HG03432 (cell line): Measurements from ENCODE around the gene PPIL3.
"Not testable (repeated sequence)": the region's sequence is repeated elsewhere in the genome, so short reads cannot be mapped to it uniquely, and the experiment has no call there.

Experiments used
- ATAC-seq: cut with Tn5 transposase; IDR thresholded peaks from one replicate; pipeline ENCODE4 v1.9.1; 2021; ENCODE audit warnings: mild to moderate bottlenecking, moderate library complexity; ENCODE audit not compliant: unreplicated experiment

Gene PPIL3

DNA sequence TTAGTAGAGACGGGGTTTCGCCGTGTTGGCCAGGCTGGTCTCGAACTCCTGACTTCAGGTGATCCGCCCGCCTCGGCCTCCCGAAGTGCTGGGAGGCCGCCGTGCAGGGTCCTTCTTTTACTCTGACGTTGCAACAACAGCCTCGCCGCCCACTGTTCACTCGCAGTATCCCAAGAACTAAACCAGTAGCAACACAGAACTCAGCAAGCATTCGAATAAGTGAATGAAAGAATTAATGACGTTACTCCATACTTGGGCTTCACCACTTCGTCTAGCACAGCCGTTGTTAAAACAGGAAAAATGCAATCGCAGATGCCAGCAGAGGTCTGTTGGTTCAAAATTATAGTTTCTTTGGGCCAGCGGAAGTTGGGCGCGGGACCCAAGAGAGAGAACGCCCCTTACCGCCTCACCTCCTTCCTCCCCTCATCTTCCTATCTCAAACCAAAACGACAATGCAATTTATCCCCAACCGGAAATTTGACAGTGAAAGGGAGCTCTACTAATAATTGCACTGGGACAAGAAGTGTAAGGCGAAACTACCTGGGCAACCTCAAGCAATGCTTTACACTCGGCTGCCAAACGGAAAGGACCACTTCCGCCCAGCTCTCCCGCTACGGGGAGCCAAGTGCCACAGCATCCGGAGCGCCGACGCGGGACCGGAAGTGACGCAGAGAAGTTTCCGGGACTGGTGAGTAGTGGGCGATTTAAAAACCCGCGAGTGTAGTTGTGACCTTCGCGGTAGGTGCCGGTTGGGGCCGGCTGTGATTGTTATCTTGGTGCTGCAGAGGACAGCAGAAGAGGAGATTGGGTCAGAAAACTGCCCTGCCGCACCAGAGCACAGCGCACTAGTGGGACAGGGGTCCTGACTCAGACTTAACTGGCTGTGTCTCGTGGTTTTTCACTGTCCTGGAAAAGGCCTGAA, at the start of gene PPIL3, which contains the start of gene NIF3L1:
Gene PPIL3, minus strand, starts transcription at position 374 of the 922 bp plus-strand sequence. CDS start 1,462 bp downstream, outside the sequence.
Gene NIF3L1, plus strand, starts transcription at position 668 of the 922 bp plus-strand sequence. CDS start 2,573 bp downstream, outside the sequence.
- peak; percentile 90 for ATAC-seq

DNA sequence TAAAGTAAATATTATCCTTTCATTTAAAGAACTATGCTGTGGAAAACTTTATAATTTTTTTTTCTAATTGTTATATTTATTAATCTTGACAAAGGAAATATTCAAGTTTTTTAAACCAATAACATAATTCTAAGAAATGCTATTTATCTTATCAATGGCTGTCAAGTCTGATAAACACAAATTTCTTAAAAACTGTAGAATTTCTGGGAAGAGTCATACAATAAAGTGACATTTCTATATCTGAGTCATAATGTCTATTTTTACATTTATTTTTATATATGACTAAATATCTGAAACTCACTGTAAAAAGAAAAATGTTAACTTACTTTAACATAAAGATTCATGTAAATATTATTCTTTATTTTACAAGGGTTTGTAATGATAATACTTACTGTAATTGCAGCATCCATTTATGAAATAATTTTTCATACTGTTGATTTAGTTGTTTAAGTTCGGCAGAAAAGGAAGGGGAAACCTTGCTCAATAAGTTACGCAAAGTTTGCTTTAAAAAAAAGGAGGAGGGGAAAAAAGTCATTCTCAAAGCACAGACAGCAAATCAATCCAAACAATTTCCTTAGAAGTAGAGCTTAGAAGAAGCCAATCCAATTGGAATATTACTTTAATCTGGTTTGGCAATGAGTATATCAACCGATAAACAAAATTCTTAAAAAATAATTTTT, 42.2 kb upstream of the PPIL3 start:
- ATAC-seq = no peak

DNA sequence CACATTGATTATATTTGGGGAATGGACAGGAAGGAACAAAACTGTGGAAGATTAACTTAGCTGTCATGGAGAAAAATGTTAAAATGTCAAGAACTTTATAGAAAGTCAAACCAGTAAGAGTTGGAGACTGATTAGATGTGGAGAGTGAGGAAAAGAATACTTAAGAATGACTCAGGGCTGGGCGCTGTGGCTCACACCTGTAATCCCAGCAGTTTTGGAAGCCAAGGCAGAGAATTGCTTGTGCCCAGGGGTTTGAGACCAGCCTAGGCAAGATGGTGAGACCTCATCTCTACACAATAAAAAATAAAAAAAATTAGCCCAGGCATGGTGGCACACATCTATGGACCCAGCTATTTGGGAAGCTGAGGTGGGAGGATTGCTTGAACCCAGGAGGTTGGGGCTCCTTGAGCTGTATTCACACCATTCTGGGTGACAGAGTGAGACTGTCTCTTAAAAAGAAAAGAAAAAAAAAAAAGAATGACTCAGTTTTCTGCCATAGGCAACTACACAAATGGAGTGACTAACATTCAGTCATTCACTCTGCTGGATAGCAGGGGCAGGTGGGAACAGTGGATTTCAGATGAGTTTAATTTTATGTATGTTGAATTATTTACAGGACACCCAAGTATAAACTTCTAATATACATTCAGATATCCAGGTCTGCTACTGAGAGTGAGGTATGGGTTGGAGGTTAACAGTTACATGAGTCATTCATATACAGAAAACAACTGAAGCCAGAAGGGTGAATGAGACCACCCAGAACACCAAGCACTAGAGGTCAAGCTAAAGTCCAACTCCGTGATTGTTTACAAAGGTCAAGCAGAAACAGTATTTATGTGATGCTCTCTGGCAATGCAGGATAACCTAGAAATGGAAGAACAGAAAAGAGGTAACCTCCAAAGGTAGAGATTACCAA, 40.7 kb upstream of the PPIL3 start:
- no peak for ATAC-seq

DNA sequence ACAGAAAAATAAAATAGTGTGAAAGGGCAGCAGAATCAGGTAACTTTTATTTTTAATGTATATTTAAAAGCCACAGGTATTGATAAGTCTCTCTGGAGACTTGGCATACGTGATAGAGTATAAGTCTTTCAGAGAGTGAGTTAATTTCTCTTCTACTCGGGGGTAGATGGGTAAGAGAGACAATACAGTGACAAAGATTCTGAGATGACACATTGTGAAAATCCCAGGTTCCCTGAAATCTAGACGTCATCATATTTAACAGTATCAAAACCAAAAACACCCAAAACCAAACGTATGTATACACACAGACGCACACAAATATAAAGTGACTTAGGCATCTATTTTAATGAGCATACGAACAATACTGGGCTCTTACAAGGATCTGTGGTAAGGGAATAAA, 33.6 kb upstream of the PPIL3 start:
- ATAC-seq = no peak

DNA sequence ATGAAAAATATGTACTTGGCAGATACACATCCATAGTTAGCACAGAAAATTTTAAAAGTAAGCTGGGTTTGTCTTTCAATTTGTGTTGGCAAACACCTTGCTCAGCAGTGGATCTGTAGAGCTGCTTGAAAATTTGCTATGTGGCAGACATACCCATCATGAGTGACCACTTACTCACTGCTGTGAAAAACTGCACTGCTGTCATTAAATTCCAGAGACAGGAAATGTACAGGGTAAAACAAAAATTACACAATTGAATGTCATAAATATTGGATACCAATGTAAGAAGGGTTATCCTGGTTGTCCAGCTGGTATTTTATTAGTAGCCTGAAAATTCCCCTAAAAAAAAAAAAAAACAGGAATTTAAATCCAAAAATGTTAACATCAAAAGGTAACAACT, 24.8 kb upstream of the PPIL3 start:
- ATAC-seq = no peak

DNA sequence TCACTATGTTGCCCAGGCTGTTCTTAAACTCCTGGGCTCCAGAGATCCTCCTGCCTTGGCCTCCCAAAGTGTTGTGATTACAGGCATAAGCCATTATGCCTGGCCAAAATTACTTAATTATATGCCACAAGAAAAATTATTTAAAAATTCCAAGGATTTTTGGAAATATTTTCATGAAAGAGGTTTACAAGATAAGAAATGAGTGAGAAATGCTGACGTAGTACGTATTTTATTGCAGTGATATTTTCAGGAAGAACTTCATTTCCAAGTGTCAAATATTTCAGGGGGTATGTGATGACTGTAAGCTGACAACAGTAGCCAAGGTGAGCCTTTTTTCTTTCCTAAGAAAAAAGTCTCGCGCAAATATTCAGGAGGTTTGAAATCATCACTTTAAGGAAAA, 21.1 kb upstream of the PPIL3 start:
- no peak for ATAC-seq

DNA sequence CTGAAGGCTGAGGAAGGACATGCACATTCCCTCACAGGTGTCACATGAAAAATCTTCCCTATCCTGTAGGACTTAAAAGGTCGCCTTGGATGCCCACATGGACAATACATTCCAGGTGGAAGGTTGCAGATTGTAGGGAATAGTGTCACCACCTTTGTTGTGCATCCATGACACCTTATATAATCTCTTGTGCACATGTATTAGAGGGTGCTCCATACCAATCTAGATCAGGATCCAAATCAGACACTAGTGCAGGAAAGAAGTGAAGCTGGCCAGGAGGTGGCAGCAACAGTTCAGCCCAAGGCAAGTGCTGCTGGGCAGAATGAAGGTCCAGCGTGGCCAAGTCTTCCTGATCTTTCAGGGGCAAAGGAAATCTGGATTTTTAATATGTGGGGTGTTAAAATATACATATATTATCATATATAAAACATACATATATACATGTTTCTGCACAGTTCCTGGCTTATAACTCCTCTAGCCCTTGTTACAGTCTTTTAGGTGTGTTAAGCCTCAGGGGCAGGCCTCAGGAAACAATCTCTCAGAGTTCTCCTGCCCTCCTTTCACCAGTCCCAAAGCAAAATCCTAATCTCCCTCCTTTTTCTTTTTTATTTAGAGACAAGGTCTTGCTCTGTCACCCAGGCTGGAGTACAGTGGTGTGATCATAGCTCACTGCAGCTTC, 16.9 kb upstream of the PPIL3 start:
- peak; percentile 64 for ATAC-seq

DNA sequence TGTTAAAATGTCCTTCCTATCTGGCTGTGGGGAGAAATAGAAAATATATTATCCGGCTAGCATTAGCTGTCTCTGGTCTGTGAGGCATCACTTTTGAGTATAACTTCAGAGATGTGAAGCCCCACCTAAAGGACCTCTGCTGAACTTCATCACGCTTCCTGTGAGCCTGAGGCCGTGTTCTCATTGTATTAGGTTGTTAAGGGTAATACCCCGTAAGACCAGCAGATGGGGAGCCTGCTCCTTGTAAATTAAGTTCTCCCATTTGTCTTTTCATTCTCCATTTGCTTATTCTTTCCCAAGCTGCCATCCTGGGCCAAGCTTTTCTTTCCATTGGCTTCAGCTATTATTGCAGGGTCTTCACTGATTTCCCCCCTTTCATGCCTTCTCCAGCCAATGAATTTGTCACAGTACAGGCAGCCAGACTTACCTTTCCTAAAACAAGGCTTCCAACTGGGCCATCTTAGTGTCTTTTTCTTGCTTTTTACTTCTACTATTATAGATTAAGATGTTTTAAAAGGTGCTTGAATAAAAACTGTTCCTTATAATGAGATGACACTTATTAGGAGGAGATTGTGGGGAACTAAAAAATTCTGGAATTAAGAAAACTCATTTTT, 12.7 kb upstream of the PPIL3 start:
- peak; percentile 98 for ATAC-seq

DNA sequence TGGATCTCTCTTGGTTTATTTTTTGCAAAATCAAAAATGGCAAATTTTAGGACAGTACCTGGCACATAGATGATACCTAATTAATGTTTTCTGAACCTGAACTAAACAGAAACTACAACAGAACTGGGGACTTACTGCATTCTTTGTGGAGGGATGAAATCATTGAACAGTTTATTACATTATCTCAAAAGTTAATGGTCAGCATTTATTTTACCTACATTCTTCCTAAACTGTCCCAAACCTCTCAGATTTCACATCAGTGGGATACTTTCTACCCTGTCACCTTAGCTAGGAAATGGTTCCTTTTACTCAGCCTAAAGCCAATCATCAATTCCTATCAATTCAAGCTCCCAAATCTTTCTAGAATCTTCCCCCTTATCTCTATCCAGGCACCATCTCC, 10.6 kb upstream of the PPIL3 start:
- no peak for ATAC-seq

DNA sequence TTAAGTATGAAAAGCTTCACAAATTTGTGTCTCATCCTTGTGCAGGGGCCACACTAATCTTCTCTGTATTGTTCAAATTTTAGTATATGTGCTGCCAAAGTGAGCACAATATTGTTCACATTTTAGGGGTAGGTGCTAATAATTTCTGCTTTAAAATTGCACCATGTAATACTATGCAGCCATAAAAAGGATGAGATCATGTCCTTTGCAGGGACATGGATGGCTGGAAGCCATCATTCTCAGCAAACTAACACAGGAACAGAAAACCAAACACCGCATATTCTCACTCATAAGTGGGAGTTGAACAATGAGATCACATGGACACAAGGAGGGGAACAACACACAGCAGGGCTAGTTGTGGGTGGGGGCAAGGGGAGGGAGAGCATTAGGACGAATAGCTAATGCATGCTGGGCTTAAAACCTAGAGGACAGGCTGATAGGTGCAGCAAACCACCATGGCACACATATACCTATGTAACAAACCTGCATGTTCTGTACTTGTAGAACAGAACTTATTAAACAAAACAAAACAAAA, 7.1 kb downstream of the PPIL3 start:
- ATAC-seq = not testable (repeated sequence)

DNA sequence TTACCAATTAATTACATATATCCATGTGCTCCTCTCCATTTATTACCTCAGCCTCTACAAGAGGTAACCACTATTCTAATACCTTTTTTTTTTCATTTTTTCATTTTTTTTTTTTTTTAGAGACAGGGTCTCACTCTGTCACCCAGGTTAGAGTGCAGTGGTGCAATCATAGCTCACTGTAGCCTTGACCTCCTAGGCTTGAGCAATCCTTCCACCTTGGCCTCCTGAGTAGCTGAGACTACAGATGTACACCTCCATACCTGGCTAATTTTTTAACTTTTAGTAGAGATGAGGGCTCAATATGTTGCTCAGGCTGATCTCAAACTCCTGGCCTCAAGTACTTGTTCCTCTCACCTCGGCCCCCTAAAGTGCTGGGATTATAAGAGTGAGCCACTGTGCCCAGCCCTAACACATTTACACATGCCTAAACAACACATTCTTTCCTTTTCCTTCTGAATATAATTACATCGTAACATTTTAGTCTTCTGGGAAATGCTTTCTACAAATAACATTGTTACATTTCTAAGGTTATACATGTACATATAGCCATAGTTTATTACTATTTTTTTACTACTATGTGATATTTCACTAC, 10.5 kb downstream of the PPIL3 start:
- no peak for ATAC-seq

DNA sequence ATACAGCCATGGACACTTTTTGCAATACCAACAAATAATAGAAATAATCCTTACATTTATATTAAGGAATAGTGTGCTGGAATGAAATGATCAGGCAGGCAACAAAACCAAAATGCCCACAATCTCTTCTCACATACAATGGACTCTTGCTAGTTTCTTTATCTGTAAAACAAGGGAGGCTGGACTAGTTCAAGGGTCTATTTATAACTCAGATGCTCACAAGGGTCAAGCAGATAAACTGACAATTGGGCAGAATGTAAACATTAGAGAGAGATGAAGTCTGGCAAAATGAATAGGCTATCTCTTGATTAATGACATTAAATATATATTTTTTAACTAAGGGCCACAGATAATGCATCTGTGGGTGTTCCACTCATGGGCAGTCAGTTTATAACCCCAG, 11.4 kb downstream of the PPIL3 start:
- no peak for ATAC-seq

DNA sequence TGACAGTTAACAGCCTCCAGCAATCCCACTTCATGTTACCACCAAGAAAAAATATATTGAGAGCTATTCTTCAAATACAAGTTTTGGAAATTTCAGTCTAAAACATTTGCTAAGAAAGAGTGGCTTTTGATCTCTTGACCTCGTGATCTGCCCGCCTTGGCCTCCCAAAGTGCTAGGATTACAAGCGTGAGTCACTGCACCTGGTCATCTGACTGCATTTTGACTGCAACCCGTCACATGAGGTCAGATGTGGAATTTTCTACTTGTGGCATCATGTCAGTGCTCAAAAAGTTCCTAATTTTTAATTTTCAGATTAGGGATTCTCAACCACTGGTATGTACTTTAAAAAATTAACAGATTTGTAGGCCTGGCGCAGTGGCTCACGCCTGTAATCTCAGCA, 15.3 kb downstream of the PPIL3 start:
- no peak for ATAC-seq

DNA sequence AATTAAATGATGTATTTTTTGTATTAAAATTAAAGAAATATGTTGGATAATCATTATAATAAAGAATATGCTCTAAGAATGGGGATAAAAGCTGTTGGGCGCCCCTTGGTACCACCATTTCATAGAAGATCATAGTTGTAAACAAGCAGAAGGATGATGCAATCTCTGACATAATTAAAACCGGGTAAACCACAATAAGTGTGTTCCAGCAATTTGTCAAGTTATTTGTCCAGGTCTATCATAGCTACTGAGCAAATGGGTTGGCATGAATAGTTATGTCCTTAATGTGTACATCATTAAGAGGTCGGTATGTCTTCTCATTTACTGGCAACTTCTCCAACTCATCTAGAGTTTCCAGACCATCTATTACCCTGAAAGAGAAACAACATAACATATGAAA, 17.7 kb downstream of the PPIL3 start:
- no peak for ATAC-seq

DNA sequence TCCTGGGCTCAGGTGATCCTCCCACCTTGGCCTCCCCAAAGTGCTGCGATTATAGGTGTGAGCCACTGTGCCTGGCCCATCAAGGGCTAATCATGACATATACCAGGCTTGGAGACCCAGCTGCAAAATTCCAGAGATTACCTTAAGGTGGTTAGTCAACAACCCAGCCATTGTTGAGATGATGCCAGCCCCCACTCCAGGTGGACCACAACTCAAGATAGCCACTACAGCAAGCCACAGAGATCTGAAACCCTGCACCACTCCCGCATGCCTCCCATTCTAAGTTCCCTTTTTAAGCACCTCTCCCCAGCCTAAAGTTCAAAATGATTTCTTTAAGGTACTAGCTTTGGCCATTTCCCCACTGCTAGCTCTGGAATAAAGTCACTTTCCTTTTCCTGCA, 19.9 kb downstream of the PPIL3 start:
- ATAC-seq = no peak

DNA sequence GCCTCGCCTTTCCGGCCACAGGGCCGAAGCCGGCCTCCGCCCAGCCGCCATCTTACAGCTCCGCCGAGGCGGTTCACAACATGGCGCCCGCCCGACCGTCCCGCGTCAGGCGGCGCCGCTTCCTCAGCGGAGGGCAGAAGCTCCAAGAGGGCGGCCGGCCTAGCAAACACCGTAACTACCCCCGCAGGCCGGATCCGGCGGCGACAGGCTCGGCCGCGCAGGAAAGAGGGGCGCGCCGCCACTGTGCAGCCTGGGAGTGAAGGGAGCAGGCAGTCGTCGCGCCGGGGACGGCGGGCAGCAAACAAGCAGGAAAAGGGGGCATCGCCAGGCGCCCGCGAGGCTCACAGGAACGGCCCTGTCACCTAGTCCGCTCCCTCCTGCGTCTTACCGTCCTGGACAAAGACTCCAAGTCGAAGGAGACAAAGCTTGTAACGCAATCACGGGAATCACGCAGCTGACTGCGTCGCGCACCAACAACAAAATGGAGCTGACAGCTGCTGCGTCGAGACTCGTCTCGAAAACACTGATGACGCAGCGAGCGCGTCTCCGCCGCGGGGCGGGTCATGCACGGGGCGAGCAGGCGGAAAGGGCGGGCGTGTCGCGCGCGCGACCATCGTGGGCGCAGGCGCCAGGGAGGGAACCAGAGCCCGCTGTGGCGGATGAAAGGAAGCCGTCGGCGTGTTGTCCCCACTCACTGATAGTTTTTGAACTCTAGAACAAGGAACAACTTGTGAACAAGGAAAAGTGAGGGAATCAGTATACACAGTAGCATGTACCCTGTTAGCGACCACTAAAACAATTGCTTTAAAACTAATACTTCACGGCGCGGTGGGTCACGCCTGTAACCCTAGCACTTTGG, 24.5 kb downstream of the PPIL3 start, which contains the start of gene CLK1:
Gene CLK1, minus strand, starts transcription at position 483 of the 859 bp plus-strand sequence. CDS start 2,796 bp downstream, outside the sequence.
- ATAC-seq = peak; percentile 89

DNA sequence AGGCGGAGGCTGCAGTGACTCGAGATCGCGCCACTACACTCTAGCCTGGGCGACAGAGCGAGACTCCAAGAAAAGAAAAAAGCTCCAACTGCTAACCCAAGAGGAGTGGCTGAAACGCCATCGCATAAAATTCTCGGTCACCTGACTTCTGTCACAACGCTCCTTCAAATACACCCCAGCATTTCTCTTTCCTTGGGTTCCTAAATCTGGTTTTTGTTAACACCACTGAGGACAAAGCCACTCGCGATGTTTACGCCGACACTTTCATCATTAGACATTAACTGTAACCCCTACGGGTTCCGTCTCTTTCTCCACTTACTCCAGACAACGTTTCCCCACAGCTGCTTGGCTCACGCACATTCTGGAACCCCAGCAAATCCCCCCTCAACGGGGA, 25.1 kb downstream of the PPIL3 start:
- peak; percentile 4 for ATAC-seq

DNA sequence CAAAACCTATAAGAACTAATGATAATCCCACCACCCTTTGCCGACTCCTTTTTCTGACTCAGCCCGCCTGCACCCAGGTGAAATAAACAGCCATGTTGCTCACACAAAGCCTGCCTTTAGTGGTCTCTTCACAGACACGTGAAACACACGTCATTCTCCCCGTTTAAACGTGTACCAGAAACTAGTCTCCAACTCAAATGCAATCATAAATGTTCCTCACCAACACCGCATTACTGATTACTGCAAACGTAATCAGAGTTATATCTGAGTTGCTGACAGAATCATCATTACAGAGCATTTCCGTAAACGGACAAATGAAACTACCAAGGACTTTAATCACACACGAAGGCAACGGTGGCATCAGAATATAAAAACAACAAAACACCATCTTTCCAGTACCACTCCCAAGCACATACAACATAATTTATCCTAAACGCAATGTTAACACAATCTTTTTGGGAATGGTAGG, 26.3 kb downstream of the PPIL3 start:
- no peak for ATAC-seq
